ENCODE measurements around the gene BEST4.
A peak's percentile ranks its signal among the peaks of the same experiment; 100 is the strongest.
"Not testable (repeated sequence)": the region's sequence is repeated elsewhere in the genome, so short reads cannot be mapped to it uniquely, and the experiment has no call there.

BEST4 gene

DNA sequence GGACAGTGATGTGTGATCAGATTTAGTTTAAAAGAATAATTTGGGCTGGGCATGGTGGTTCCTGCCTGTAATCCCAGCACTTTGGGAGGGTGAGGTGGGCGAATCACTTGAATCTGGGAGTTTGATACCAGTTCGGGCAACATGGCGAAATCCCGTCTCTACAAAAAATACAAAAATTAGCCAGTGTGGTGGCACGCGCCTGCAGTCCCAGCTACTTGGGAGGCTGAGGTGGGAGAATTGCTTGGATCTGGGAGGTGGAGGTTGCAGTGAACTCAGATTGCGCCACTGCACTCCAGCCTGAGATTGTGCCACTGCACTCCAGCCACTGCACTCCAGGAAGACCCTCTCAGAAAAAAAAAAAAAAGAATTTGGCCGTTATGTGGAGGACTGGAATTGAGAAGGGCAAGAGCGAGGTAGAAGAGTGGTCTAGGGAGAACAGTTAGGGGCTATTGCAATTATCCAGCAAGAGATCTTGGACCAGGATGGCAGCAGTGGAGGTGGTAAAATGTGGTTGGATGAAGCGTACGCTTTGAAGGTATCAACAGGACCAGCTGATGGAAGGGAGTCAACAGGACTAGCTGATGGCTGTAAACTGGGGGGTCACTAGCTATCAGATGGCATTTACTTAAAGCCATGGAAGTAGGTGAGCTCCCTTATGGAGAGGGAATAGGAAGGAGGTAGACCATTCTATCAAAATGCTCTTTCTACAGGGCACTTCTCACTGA, 30.0 kb upstream of the BEST4 start:
- in situ Hi-C loops (cut with HindIII; ENCODE audit: low sequenced_read_pairs): no loop called here
- TF ChIP-seq CTCF (IDR thresholded peaks at IDR 0.05; ENCODE audit: low read depth, low read length): no peak
- H3K4me3 ChIP-seq (ENCODE audit: low read depth, low read length): no peak overlapping the region
- no peak for DNase-seq (ENCODE audit: low read depth, low spot score)

GRCh38 chr1:44817307-44817706, 29.3 kb upstream of the BEST4 start:
- DNase-seq (ENCODE audit: low read depth, low spot score): no peak
- in situ Hi-C loops (cut with HindIII; ENCODE audit: low sequenced_read_pairs): no loop called here
- H3K4me3 ChIP-seq (ENCODE audit: low read depth, low read length): no peak overlapping the region
- no peak for TF ChIP-seq CTCF (IDR thresholded peaks at IDR 0.05; ENCODE audit: low read depth, low read length)

DNA sequence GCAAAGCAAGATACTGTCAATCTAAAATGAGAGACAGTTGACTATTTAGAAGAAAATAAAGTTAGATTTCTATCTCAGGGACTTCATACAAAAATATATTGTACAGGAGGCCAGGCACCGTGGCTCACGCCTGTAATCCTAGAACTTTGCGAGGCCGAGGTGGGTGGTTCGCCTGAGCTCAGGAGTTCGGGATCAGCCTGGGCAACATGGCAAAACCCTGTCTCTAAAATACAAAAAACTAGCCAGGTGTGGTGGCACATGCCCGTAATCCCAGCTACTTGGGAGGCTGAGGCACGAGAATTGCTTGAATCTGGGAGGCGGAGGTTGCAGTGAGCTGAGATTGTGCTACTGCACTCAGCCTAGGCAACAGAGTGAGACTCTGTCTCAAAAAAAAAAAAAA, 28.0 kb upstream of the BEST4 start:
- DNase-seq (ENCODE audit: low read depth, low spot score); in situ Hi-C loops (cut with HindIII; ENCODE audit: low sequenced_read_pairs); H3K4me3 ChIP-seq (ENCODE audit: low read depth, low read length): not testable (repeated sequence)

DNA sequence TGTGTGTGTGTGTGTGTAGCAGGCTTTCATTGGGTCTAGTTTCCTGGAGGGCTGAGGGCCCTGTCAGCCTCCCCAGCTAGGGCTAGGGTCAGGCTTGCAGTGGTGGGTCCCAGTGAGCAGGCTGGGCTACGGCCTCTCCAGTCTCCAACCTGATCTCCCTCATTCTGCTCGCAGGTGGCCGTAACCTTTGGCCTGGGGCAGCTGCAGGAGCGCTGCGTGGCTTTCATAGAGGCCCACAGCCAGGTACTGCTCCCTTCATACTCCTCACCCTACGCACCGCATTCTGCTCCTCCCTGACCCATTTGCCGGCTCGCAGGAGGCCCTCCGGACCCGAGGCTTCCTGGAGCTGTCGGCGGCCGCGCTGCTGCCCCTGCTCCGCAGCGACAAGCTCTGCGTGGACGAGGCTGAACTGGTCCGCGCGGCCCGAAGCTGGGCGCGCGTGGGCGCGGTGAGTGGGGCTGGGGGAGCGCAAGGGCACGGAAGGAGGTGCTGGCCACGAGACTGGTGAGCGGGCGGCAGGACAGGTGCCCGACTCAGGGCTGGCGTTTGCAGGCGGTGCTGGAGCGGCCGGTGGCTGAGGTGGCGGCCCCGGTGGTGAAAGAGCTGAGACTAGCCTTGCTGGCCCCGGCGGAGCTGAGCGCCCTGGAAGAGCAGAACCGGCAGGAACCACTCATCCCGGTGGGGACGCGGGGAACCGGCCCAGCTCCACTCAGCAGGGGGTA, 25.0 kb upstream of the BEST4 start:
- peak overlapping the region; percentile 3 for H3K4me3 ChIP-seq (ENCODE audit: low read depth, low read length)
- no peak for TF ChIP-seq CTCF (IDR thresholded peaks at IDR 0.05; ENCODE audit: low read depth, low read length)
- DNase-seq (ENCODE audit: low read depth, low spot score): no peak
- in situ Hi-C loops (cut with HindIII; ENCODE audit: low sequenced_read_pairs): no loop called here

- H3K4me3 ChIP-seq (ENCODE audit: low read depth, low read length): no peak overlapping the region
- in situ Hi-C loops (cut with HindIII; ENCODE audit: low sequenced_read_pairs): no loop called here
- DNase-seq (ENCODE audit: low read depth, low spot score): no peak
Measured at GRCh38 chr1:44811234-44811633, 23.3 kb upstream of the BEST4 start.

GRCh38 chr1:44810762-44811105, 22.8 kb upstream of the BEST4 start:
- DNase-seq (ENCODE audit: low read depth, low spot score); in situ Hi-C loops (cut with HindIII; ENCODE audit: low sequenced_read_pairs); H3K4me3 ChIP-seq (ENCODE audit: low read depth, low read length): not testable (repeated sequence)

More at GRCh38 chr1:44811234-44811633, 23.3 kb upstream of the BEST4 start:
- TF ChIP-seq CTCF (IDR thresholded peaks at IDR 0.05; ENCODE audit: low read depth, low read length): no peak

DNA sequence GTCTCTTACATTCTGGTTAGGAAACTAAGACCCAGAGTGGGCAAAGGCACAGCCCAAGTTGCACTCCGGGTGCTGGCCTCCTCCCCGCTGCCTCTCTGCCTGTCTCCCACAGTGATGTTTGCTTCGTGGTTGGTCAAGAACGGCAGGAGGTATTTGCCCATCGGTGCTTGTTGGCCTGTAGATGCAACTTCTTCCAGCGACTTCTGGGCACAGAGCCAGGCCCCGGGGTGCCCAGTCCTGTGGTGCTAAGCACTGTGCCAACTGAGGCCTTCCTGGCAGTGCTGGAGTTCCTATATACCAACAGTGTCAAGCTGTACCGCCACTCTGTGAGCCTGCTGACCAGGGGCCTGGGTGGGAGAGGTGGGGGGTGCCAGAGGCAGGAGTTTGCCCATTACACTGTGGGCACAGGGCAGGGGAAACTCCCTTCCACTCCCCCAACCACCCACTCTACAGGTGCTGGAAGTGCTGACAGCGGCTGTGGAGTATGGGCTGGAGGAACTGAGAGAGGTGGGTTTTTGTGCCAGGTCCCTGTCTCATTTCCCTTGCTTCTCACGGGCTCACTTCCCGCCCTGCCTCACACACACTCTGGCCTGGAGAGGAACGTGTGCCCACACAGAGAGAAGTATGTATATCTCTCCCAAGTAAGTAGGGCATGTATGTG, 22.3 kb upstream of the BEST4 start:
- TF ChIP-seq CTCF (IDR thresholded peaks at IDR 0.05; ENCODE audit: low read depth, low read length): no peak
- in situ Hi-C loops (cut with HindIII; ENCODE audit: low sequenced_read_pairs): no loop called here
- peak overlapping the region; percentile 47 for H3K4me3 ChIP-seq (ENCODE audit: low read depth, low read length)
- DNase-seq (ENCODE audit: low read depth, low spot score): peak; percentile 62
